Epidermal melanocyte (primary cell): ENCODE results near the gene SLC9A1.
A peak's percentile ranks its signal among the peaks of the same experiment; 100 is the strongest.

Experiments used
- DNase-seq: peaks from one replicate; pipeline ENCODE4 v3.0.0; 2011; ENCODE audit warnings: low spot score; ENCODE audit not compliant: insufficient read length

SLC9A1 gene

DNA sequence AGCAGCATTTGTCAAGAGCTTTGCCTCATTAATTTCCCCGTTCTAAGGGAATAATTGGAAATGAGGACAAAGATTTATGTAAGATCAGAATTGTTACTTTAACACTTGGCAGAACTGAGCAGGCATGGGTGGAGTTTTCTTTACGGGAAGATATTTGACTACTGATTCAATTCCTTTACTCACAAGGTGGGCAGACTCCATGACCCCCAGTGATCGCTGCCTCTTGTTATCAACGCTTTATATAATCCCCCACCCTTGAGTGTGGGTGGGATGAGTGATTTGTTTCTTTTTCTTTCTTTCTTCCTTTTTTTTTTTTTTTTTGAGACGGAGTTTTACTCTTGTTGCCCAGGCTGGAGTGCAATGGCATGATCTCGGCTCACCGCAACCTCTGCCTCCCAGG lies 77.0 kb downstream of the SLC9A1 start:
- DNase-seq, result no peak

DNA sequence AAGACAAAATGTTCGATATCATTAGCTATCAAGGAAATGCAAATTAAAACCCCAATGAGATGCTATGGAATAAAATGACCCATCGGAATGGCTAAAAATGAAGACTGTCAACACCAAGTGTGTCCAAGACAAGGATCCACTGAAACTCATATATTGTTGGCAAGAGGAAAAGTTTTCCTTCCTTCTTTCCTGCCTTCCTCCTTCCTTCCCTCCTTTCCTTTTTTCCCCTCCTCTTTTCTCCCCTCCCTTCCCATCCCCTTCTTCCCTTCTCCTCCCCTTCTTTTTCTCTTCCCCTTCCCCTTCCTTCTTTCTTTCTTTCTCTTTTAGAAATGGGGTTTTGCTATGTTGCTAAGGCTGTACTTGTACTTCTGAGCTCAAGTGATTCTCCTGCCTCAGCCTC lies 78.1 kb downstream of the SLC9A1 start:
- DNase-seq, result no peak

DNA sequence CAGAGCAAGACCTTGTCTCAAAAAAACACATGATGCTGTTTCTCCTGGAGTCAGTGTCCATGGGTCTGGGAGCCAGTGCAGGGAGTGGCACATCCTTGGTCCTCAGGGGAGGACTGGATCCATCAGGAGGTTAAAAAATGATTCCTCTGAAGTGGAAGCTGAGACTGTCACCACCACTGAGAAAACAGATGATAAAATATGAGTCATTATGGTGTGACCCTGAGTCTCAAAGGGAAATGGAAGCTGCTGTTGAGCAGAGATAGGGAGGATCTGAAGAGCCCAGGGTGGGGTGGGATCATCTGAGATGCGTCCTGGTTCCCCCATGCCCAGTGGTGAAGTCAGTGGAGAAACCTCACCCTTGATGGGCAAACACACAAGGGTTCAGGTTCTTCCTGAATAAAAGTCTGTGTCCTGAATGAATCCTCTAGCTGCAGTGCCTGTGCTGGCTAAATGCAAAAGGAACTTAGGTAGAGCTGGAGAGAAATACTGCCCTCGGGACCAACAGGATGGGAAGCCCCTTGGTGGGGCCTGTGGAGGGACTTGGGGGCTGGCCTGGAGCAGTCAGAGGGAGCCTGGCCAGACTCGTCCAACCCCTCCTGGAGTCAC lies 80.6 kb downstream of the SLC9A1 start:
- no peak for DNase-seq

DNA sequence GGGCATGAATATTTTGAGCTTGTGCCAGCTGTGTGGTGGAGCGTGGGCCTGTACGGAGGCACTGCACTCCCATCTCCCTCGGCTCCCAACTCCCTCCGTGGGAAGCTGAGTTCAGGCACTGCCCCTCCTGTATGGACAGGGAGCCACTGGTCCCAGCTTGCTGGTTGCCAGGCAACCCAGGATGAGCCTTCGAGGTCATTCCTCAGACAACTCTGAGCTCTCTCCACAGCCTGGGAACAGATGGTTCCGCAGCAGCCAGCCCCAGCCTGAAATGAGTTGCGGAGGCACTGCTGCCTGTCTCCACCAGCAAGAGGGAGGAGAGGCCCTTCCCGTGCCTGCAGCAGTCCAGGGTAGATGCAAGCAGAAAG lies 83.9 kb downstream of the SLC9A1 start:
- peak; percentile 72 for DNase-seq

DNA sequence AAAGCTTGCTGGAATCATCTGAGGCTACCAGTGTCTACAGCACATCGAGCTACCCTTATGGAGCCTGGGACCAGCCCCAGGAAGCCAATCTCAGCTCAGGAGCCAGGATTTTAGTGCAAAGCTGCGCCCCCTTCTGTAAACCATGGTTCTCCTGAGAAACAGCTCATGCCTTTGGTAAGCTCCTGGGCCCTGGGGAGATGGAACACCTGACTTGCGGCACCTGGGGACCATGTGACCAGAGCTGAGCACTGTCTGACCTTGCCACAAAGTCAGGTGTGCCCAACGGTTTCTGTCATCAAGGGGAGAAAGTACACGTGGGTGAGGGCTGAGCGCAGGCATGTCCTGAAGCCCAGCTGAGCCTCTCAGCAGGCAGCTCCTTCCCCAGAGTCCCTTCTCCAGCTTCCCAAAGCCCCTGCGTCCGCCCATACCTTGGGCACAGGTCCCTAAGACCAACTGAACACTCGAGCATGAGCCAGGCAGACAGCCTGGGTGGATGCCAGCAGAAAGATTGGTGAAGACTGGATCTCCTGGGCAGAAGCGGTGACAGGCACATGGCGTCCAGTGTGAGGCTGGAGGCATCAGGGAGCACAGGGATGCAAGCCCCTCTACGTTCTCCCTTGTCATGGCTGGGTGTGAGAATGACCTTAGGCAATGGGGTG lies 84.4 kb downstream of the SLC9A1 start:
- no peak for DNase-seq

DNA sequence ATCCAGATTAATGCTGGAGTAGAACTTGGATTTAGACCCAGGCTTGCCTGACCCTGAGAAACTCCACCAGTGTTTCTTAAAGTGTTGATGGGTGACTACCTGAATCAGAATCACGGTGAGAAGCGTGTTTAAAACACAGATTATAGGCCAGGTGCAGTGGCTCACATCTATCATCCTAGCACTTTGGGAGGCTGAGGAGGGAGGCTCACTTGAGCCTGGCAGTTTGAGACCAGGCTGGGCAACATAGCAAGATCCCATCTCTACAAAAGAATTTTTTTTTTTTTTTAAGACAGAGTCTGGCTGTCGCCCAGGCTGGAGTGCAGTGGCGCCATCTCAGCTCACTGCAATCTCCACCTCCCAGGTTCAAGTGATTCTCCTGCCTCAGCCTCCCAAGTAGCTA lies 86.0 kb downstream of the SLC9A1 start:
- DNase-seq, result no peak

DNA sequence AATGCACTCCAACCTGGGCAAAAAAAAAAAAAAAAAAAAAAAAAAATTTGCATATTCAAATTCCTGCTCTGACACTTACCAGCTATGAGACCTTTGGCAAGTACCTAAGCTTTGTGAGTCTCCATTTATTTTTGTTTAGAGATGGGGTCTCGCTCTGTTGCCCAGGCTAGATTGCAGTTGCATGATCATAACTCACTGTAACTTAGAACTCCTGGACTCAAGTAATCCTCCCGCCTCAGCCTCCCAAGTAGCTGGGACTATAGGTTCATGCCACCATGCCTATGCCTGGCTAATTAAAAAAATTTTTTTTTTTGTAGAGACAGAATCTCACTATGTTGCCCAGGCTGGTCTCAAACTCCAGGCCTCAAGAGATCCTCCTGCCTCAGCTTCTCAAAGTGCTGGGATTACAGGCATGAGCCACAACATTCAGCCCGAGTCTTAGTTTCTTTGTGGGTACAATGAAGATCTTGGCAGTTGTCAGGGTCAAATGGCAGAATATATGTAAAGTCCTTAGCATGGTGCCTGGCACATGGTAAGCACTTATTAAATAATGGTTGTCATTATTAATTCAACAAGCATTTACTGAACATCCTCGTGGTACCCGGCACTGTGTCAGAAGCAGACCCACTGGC lies 88.8 kb downstream of the SLC9A1 start:
- DNase-seq, result peak; percentile 37

DNA sequence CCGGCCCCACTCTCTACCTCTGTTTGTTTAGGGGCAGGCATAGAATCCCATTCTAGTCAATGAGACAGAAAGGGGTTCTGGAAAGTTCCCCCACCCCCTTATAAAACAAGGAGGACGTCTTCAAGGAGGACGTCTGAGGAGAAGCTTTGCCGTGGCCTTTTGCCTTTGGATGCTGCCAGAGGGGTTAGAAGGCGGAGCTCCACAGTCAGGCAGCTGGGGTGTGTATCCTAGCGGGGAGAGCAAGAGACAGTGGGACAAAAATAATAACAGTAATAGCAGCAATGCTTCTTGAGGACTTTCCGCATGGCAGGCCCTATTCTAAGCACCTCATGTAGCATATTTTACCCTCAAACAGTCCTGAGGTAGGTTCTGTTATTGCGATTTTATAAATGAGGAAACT lies 94.0 kb downstream of the SLC9A1 start:
- no peak for DNase-seq

DNA sequence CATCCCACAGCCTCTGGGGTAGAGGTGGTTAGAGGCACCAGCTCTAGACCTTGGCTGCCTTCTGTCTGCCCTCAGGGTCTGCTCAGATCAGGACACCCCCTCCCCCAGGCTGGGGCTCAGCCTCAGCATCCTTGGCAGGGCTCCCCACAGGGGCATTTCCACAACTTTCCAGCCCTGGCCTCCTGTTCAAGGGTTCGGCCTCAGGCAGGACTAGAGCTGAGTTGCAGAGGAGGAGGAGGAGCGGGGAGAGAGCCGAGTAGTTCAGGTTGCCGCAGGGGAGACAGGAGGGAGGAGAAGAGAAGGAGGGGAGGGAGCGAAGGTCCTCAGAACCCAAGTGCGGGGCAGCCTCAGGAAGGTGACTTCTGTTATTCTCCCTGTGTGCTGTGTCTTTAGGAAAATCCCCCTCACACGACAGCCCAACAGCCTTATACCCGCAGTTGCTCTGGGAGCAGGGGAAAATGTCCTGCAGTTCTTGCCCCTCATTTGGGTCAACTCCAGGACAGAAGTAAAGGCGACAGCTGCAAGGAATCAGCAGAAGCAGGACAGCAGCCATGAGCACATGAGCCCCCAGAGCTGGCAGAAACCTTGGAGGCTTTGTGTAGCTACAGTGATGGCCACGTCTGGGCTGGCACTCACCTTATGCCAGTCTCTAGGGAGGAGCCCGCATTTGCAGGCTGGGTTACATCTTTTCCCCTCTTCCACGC lies 95.8 kb downstream of the SLC9A1 start:
- no peak for DNase-seq

DNA sequence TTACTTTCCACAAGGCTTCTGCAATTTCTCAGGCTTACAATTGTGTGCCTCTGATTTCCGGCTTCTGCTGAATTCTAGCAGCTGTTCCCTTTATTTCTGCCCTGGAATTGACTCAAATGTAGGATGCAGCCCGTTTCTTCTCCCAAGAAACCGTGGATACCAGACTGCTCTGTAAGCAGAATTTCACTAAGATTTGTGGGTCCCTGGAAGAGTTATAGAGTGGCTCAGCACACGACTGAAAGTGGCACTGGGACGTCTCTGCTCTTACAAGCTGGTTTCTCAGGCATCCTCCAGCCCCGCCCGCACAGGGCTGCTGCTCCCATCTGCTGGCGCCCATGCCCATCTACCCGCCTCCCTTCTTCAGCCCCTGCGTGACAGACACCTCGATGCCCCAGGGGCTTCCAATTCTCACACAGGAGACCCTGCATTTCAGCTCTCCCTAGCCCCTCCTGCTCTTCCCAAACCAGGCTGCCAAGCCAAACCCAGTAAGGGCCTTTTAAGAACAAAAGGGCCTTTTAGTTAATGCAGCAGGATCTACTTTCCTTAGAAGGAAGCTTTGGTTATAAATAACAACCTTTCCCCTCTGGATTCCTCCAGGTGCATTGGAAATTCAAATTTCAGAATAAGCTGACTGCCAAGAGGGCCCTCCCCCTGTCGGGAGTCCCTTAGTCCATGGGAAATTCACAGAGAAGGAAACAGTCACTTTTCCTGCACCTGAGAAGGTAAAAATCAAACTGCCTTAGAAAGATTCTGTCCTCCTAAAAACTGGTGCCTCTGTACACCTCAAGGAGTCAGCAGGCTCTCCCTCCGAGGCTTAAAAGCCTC lies 96.9 kb downstream of the SLC9A1 start:
- DNase-seq, result no peak

DNA sequence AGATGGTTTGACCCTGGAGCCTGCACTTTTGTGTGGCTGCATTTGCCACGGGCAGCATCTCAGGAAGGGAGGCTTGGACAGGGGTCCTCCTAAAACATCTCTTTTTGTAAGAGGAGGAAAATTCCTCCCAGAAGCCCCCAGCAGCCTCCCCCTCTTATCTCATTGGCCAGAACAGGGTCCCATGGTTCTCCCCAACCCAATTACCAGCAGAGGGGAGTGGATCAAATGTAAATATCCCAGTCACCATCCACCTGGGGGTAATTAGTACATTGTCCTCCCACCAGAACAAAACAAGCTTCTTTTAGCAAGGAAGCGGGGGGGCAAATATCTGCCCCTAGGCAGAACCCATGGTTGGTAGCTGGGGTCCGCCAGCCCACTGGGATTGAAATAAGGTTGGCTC lies 97.5 kb downstream of the SLC9A1 start:
- DNase-seq, result no peak

DNA sequence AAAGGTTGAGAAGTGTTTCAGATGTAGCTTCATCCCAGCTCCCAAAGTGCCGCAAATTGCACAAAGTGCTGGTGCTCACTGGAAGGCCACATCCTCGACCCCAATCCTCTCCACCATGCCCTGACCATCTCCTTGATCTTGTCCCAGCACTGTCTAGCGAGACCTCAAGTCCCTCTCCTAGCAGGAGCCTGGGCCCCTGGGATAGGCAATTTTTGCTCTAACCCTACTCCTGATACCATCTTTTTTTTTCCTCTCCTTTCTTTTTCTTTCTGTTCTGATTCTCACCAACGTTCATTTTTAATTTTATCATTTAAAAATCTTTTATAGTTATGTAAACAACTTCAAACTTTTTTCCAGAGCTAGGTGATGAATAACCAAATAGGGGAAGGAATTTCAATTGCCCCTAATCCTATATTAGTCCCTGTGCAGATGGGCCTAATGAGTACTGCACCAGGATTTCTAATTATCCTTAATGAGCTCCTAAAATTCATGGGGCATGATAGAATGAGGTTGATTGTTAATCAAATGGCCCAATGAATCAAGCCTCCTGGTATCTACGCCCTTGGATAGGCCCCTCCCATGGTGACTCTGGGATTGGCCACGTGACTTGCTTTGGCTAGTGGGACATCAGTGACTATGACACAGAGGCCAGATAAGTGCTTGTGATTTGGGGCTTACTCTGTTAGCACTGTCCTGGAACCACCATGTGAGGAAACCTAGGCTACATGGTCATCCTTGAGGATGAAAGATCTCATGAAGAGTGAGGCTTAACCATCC lies 100.8 kb downstream of the SLC9A1 start:
- DNase-seq, result no peak

DNA sequence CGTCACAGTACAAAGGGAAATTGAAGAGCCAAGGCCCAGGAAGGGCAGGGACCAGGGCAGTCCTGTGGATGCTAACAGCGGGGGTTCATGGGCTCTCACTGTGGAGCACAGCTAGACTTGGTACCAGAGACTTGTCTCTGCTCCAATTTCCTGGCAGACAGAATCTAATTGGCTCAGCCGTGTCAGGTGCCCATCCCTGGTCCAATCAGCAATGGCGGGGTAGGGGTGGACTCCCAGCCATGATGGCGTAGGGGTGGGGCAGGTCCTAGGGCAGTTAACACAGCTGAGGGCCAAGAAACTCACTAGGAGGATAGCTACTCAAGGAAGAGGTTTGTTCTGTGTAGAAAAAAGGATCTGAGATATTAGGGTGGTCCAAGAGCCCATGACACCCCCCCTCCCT lies 102.4 kb downstream of the SLC9A1 start:
- no peak for DNase-seq

DNA sequence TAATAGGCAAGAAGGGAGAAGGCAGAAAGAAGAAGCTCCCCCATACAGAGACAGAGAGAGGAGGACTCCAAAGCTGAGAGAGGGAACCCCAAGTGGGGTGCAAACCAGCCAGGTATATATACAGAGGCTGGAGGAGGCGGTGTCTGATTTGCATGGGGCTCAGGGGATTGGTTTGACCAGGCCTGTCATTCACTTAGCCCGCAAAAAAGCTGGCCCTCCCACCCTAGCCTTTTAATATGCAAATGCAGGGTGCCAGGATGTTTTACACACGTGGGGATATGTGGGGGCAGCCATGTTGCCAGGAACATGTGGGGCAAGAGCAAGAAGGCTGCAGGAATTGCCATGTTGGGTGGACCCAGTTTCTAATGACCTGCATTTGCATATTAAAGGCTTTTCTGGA lies 105.3 kb downstream of the SLC9A1 start:
- no peak for DNase-seq

DNA sequence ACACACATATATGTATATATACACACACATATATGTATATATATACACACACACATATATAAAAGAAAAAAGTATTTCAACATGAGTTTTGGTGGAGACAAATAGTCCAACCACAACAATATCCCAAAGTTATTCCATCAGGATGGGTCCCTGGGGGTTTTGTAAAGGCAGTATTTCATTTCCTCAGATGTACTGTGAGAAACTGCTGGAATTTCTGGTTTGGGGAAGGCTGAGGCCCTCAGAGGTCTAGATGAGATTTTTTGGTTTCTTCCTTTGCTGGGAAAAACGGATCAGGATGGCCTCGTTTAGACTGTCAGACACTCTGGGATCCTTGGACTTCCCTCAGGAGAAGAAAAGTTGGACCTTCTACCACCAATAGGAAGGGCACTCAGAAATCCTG lies 105.8 kb downstream of the SLC9A1 start:
- DNase-seq, result no peak
